GOT3 (cell line): ENCODE measurements around the gene CCL14.

Experiments
- DNase-seq: peaks from one replicate; lab custom pipeline; 2025; ENCODE audit warnings: mixed read lengths; lab: John Stamatoyannopoulos, UW

CCL14 gene

GRCh38 chr17:35988164-35988563 is 1.6 kb upstream of the CCL14 start:
- DNase-seq, result no peak

GRCh38 chr17:35984140-35984539 is 2.4 kb downstream of the CCL14 start:
- DNase-seq, result no peak

- DNase-seq, result no peak
Measured at GRCh38 chr17:35982409-35983191, 3.9 kb downstream of the CCL14 start.

DNA sequence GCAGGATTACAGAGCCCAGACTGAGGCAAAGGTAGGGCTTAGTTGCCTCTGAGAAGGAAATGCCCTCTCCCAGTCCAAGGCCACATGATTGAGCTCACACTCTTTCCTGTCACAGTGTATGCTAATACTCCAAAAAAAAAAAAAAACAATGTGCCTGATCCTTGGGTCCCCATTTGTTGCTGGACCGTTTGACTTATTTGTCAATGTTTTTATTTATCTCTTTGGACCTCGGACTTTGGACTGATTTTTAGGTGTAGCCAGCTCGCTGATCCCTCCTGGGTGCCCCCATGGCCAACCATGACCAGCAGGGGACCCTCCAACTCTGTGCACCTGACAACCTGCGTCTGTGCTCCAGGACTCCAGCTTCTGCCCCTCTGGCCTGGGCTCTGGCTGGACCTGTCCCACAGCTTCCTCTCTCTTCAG is 4.6 kb downstream of the CCL14 start:
- DNase-seq, result no peak

- DNase-seq, result no peak
Measured at GRCh38 chr17:35981246-35981645, 5.3 kb downstream of the CCL14 start, which contains the start of gene CCL16. TSS of gene CCL16 (minus strand) at chr17:35981497. CDS start at chr17:35981420, 77 bp downstream.

- DNase-seq, result no peak
Measured at GRCh38 chr17:35978346-35978745, 8.2 kb downstream of the CCL14 start.

- DNase-seq, result no peak
Measured at GRCh38 chr17:35977509-35977908, 9.0 kb downstream of the CCL14 start.

DNA sequence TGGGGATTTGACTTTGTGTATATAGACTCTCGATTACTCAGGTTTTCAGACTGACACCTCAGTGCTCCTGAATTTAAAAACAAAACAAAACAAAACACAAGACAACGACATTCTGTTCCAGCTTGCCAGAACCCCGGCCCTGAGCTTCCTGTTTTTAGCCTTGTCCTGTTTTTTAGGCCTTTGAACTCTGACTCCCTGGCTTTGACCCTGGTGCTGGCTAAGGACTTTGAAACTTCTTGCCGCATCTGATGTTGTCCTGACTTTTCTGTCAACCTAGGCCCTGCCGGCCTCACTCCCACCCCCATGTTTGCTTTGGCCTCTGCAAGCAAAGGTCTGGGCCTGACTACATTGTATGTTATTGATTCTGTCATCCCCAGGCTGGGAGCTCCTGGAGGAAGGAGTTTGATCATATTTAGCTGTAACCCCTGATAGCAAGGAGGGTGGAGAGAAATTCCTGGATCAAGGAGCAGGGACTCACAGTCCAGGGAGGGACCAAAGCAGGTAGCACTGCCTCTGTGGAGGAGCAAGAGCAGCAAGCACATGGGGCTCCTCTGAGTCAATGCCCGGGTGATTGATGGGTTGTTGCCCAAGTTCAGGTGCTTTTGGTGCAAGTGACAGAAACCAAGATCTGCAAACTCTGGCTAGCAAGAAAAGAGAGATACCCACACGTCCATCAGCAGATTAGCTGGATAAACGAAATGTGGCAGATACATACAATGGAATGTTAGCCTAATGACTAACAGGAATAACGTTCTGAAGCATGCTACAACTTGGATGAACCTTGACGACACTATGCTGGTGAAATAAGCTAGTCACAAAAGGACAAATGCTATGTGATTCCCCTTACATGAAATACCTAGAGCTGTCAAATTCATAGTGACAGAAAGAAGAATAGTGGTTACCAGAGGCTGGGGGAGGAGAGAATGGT is 12.9 kb downstream of the CCL14 start:
- DNase-seq, result no peak

GRCh38 chr17:35972945-35973332 is 13.6 kb downstream of the CCL14 start:
- DNase-seq, result no peak

- DNase-seq, result no peak
Measured at GRCh38 chr17:35972535-35972934, 14.0 kb downstream of the CCL14 start.

GRCh38 chr17:35972066-35972465 is 14.5 kb downstream of the CCL14 start:
- DNase-seq, result no peak

GRCh38 chr17:35969558-35970380 is 16.8 kb downstream of the CCL14 start:
- peak; percentile 28 for DNase-seq

GRCh38 chr17:35968520-35969054 is 17.9 kb downstream of the CCL14 start:
- DNase-seq, result no peak

DNA sequence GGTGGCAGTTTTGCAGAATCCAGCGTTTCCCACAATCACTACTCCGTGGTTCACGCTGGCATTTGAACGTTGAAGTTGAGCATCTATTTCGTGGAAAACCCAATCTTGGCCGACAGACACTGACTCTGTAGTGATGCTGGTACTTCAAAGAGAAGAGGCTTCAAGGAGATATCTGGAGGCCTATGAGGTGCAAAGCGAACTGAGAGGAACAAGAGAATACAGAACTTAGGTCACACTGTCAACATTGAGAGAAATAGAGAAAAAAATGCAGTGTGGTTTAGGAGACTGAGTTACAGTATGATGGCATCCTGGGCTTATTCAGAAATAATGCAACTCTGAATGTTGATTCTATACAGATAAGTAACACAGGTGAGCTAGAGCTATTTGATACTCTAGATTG is 21.3 kb downstream of the CCL14 start:
- DNase-seq, result no peak

- no peak for DNase-seq
Measured at GRCh38 chr17:35963663-35964062, 22.9 kb downstream of the CCL14 start.

DNA sequence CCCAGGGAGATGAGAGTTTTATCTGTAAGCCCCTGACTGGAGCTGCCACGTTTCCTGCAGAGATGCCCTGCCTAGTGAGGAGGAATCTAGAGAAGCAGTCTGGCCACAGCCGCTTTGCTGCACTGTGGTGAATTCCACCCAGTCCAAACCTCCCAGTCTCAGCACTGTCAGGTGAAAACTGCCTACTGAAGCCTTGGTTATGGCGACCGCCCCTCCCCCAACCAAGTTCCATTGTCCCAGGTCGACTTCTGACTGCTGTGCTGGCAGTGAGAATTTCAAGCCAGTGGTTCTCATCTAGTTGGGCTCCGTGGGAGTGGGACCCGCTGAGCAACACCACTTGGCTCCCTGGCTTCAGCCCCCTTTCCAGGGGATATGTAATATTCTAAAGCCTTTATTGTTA is 32.8 kb downstream of the CCL14 start:
- DNase-seq, result no peak

DNA sequence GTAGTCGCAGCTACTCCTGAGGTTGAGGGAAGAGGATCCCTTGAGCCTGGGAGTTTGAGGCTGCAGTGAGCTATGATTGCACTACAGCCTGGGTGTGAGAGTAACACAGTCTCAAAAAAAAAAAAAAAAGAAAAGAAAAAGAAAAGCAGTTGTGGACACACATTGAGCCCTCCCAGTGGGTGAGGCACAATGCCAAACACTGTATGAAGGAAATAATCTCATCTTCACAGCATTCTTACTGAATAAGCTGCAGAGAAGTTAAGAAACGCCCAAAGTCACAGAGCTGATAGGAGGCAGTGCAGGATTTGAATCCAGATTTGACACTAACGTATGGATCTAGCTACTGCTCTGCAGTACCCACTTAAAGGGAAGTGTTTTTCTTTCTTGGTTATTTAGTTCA is 37.1 kb downstream of the CCL14 start:
- DNase-seq, result no peak

DNA sequence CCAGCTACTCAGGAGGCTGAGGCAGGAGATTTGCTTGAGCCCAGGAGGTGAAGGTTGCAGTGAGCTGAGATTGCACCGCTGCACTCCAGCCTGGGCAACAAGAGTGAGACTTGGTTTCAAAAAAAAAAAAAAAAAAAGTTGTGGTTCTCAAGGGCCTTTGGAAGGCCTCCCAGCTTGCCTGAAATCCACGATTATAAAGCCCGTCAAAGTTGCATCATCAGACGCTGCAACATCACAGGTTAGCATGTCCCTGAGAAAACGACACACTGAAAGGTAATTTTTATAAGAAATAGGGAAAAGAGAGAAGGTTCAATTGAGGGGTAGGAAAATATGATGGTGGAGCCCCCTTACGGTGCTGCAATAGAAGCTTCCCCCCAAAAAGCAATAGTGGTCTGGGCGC is 38.4 kb downstream of the CCL14 start:
- DNase-seq, result no peak

- DNase-seq, result no peak
Measured at GRCh38 chr17:35947156-35947585, 39.4 kb downstream of the CCL14 start.

DNA sequence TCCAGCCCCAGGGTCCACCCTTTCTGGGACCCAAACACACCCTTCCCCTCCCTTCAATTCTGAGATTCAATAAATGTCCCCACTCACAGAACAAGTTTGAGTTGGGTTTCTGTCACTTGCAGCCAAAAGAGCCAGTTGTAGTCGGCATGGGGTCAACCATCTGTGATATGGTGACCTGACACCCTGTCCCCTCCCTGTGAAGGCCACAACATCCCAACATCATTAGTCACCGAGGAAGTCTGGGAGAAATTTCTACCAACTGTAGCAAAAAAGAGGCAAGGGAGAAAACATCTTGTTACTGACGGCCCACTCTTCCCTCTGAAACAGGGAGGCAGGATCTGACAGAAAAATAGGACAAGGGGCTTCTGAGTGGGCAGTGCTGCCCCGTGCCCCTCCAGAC is 42.4 kb downstream of the CCL14 start:
- no peak for DNase-seq

DNA sequence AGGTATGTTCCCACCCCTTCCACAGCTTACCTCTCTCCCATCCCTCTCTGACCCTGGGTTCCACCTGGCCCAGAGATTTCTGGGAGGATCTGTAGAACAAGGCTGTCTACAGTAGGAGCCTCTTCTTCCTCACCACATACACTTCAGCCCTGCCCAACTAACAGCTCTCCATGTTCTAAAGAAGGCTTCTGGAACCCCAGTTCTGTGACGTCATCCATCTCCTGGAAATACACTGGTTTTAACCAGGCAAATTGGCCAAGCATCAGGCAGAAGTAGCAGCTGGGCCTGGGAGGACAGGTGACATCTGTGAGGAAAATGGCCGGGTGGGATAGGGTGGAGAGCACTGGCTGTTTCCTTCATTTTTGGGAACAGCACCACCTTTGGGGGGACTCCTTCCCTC is 43.0 kb downstream of the CCL14 start, which contains the start of gene LYZL6:
Gene LYZL6, minus strand, starts transcription at position 177 of the 400 bp plus-strand sequence. CDS start 4,357 bp downstream, outside the sequence.
- no peak for DNase-seq
